ENCODE measurements around the gene TFCP2. TPM values are rescaled to one million over a fixed set of nuclear protein-coding genes. Genes with fewer than 3 reads are reported as not detected.

Gene TFCP2
- total and polyA plus RNA-seq, 11 donors = 8.3 to 28.8 (median 19.3) TPM

DNA sequence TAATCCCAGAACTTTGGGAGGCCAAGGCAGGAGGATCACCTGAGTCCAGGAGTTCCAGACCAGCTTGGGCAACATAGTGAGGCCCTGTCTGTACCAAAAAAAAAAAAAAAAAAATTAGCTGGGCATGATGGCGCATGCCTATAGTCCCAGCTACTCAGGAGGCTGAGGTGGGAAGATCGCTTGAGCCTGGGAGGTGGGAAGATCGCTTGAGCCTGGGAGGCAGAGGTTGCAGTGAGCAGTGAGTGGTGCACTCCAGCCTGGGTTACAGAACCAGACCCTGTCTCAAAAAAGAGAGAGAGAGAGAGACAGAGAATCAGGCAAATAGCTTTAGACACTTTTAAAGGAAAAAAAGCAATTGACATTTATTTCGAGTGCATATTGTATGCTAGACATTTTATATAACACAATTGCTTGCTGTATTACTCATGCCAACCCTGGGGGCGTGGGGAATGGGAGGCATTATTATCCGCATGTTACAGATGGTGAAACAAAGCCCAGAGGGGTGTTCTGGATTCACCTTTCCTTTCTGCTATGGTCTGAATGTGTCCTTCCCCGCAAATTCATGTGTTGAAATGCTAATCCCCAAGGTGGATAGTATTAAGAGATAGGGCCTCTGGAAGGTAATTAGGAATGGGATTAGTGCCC, 35.2 kb upstream of the TFCP2 start:
- DNase-seq = no peak
- WGBS, 4 donors = 90 to 95% (median 94%) methylated on average over 7 of the region's 7 CpGs
- Histone ChIP-seq H3K27ac (no peak overlapping the region), H3K4me3 (no peak overlapping the region), H3K36me3 (peaks cover 0 to 32% (median 12%) of the 10 kb centered on the region in 9 donors), H3K27me3 (no peaks in the 10 kb centered on the region), H3K4me1 (no peaks in the 10 kb centered on the region), H3K9me3 (no peaks in the 10 kb centered on the region)
- no peak for ATAC-seq
- TF ChIP-seq CTCF (IDR thresholded peaks at IDR 0.05) (no peak), POLR2A (IDR thresholded peaks at IDR 0.05) (no peak)
- intact Hi-C loops (cut with DNase I) = no loop called here

DNA sequence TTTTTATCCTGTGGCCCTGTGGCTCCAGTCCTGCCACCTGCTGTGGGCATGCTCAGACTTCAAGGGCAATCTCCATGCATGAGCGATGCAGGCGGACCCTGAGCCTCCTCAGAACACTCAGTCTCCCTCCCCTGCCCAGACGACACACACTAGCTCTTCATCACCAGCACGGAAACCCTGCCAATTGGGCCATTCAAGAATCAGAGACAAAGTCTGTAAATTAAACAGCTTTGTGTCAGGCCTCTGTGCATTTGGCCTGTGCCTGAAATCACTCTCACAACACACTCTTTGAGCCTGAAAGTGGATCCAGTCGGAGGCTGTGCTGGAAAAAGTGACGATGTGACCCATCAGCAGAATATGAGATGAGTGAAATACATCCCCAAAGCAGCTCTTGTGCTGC, 32.4 kb upstream of the TFCP2 start:
- ATAC-seq = no peak
- no peak for DNase-seq
- TF ChIP-seq POLR2A (IDR thresholded peaks at IDR 0.05) (no peak), CTCF (IDR thresholded peaks at IDR 0.05) (no peak)
- Histone ChIP-seq H3K27me3 (no peaks in the 10 kb centered on the region), H3K4me1 (no peaks in the 10 kb centered on the region), H3K27ac (no peak overlapping the region), H3K36me3 (peaks cover 0 to 43% (median 11%) of the 10 kb centered on the region in 9 donors), H3K4me3 (no peak overlapping the region), H3K9me3 (no peaks in the 10 kb centered on the region)
- intact Hi-C loops (cut with DNase I) = no loop called here
- WGBS, 4 donors = 91 to 99% (median 95%) methylated on average over 6 of the region's 6 CpGs

- WGBS, 4 donors = 91 to 95% (median 93%) methylated on average over 5 of the region's 5 CpGs
- Histone ChIP-seq H3K27ac (no peak overlapping the region), H3K9me3 (no peaks in the 10 kb centered on the region), H3K4me3 (no peak overlapping the region), H3K27me3 (no peaks in the 10 kb centered on the region), H3K36me3 (peaks cover 0 to 37% (median 11%) of the 10 kb centered on the region in 9 donors), H3K4me1 (no peaks in the 10 kb centered on the region)
- ATAC-seq (no peak), DNase-seq (no peak)
- intact Hi-C loops (cut with DNase I) = no loop called here
- TF ChIP-seq CTCF (IDR thresholded peaks at IDR 0.05) (no peak), POLR2A (IDR thresholded peaks at IDR 0.05) (no peak)
Measured at GRCh38 chr12:51202718-51203117, 29.8 kb upstream of the TFCP2 start.

- H3K9me3 ChIP-seq = no peaks in the 10 kb centered on the region
- 89 to 95% (median 93%) methylated on average over 9 of the region's 9 CpGs for WGBS, 4 donors
- H3K4me3 ChIP-seq = no peak overlapping the region
Measured at GRCh38 chr12:51200806-51201205, 27.9 kb upstream of the TFCP2 start.

More at GRCh38 chr12:51200806-51201205, 27.9 kb upstream of the TFCP2 start:
- no peaks in the 10 kb centered on the region for H3K4me1 ChIP-seq
- ATAC-seq (no peak), DNase-seq (no peak)
- no peaks in the 10 kb centered on the region for H3K27me3 ChIP-seq
- peaks cover 0 to 36% (median 4%) of the 10 kb centered on the region in 9 donors for H3K36me3 ChIP-seq
- intact Hi-C loops (cut with DNase I) = no loop called here
- TF ChIP-seq POLR2A (IDR thresholded peaks at IDR 0.05) (no peak), CTCF (IDR thresholded peaks at IDR 0.05) (no peak)
- no peak overlapping the region for H3K27ac ChIP-seq
